RWPE2 (cell line): ENCODE results near the gene ATP6V1B1.

Experiments used
- ATAC-seq: fragments of 200-7000 bp; cut with Tn5 transposase; 3 replicates; pipeline ENCODE4 v1.9.1; 2021; ENCODE audit warnings: low read depth
- DNase-seq: peaks from one replicate; pipeline ENCODE4 v3.0.0-alpha.2; 2020; ENCODE audit warnings: low spot score
- H3K27ac ChIP-seq: fragments of 450-650 bp; 2 replicates; pipeline ENCODE4 v1.5.1; 2017; ENCODE audit warnings: mild to moderate bottlenecking; ENCODE audit not compliant: poor library complexity, severe bottlenecking
- H3K27me3 ChIP-seq: fragments of 250-450 bp; sonication (Bioruptor Pico); 2 replicates; pipeline ENCODE4 v1.5.1; 2021; ENCODE audit warnings: mild to moderate bottlenecking, moderate library complexity; ENCODE audit not compliant: insufficient read depth, poor library complexity, severe bottlenecking
- H3K36me3 ChIP-seq: fragments of 250-450 bp; sonication (Bioruptor Pico); 2 replicates; pipeline ENCODE4 v1.5.1; 2020; ENCODE audit warnings: low read depth, mild to moderate bottlenecking, moderate library complexity
- H3K4me1 ChIP-seq: fragments of 250-450 bp; sonication (Bioruptor Pico); 2 replicates; pipeline ENCODE4 v1.5.1; 2021; ENCODE audit warnings: mild to moderate bottlenecking, moderate library complexity; ENCODE audit not compliant: insufficient read depth, poor library complexity, severe bottlenecking
- H3K4me3 ChIP-seq: fragments of 250-450 bp; sonication (Bioruptor Pico); 2 replicates; pipeline ENCODE4 v1.5.1; 2021; ENCODE audit warnings: mild to moderate bottlenecking, moderate library complexity; ENCODE audit not compliant: severe bottlenecking
- H3K9me3 ChIP-seq: fragments of 250-450 bp; sonication (Bioruptor Pico); 2 replicates; pipeline ENCODE4 v1.5.1; 2021; ENCODE audit warnings: mild to moderate bottlenecking, moderate library complexity; ENCODE audit not compliant: severe bottlenecking
- CTCF ChIP-seq: fragments of 450-650 bp; IDR thresholded peaks from one replicate; pipeline ENCODE4 v1.5.1; 2017; ENCODE audit warnings: mild to moderate bottlenecking, moderate library complexity; ENCODE audit not compliant: poor library complexity, severe bottlenecking

Gene ATP6V1B1

DNA sequence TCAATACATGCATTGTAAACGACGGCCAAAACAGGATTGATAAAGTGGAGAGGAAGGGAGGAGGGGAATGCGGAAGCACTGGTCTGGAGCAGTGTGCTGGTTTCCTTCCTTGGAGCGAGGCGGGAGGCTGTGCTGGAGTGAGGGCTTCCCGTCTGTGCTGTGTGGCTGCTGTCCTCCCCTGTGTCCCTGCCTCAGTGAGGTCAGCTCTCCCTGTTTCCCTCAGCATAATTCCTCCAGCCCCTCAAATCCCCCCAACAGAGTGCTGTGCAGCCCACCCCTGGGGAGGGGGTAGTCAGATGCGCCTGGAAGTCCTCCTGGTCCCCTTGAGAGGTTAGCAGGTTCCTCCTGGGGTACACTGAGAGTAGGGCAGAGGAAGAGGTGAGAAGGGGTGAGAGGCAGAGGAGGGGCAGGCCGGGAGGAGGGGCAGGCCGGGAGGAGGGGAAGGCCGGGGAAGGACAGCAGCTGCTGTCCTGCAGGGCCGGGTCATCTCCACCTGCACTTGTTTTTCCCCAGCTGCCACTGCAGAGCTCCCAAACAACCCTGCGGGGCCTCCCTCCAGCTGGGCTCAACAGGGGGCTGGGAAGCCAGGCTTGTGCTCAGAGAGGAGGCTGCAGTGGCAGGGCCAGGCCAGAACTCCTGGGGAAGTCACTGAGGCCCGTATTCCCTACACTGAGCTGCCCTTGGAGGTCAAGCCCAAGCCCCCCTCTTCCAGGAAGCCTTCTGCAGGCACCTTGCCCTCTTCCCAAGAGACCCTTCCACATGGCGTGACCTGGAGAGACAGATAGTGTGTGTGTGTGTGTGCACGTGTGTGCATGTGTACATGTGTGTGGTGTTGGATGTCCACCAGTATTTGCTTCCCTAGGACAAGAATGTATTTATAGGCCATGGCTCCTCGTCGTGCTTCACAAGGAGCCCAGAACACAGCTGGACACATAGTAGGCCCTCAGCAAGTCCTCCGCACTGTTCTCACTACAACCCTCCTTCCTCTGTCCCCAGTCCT lies 13.2 kb upstream of the ATP6V1B1 start:
- no peak overlapping the region for H3K4me3 ChIP-seq
- H3K9me3 ChIP-seq, result no peaks in the 10 kb centered on the region
- no peaks in the 10 kb centered on the region for H3K4me1 ChIP-seq
- no peak for TF ChIP-seq CTCF
- H3K27ac ChIP-seq, result no peak overlapping the region
- H3K27me3 ChIP-seq, result no peaks in the 10 kb centered on the region
- ATAC-seq (no peak), DNase-seq (no peak)
- no peaks in the 10 kb centered on the region for H3K36me3 ChIP-seq

- Histone ChIP-seq H3K27ac (no peak overlapping the region), H3K9me3 (no peaks in the 10 kb centered on the region), H3K27me3 (no peaks in the 10 kb centered on the region), H3K4me1 (no peaks in the 10 kb centered on the region), H3K36me3 (no peaks in the 10 kb centered on the region), H3K4me3 (no peak overlapping the region)
- ATAC-seq (no peak), DNase-seq (no peak)
- TF ChIP-seq CTCF, result no peak
Measured at GRCh38 chr2:70923378-70924015, 12.2 kb upstream of the ATP6V1B1 start.

DNA sequence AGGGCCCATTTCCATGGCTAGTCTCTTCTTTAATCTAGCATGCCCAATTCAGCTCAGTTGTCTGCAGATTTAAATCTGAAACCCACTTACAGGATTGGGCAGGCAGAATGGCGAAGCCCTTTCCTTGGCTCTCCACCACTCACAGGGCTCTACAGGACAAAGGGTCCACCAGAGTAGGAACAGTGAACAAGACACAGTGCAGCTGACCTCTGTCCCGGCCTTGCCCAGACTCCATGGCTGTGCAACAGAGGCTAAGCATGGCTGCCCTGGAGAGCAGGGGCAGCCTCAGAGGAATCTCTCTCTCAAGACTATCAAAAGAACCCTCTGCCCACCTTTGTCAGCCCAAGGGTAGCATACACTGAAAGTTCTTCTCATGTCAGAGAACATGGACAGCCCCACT lies 9.7 kb upstream of the ATP6V1B1 start:
- ATAC-seq, result no peak
- H3K36me3 ChIP-seq, result no peaks in the 10 kb centered on the region
- no peaks in the 10 kb centered on the region for H3K27me3 ChIP-seq
- H3K9me3 ChIP-seq, result no peaks in the 10 kb centered on the region
- H3K27ac ChIP-seq, result no peak overlapping the region
- H3K4me3 ChIP-seq, result no peak overlapping the region
- no peak for DNase-seq
- TF ChIP-seq CTCF, result no peak
- no peaks in the 10 kb centered on the region for H3K4me1 ChIP-seq

- Histone ChIP-seq H3K36me3 (no peaks in the 10 kb centered on the region), H3K4me1 (no peaks in the 10 kb centered on the region), H3K9me3 (no peaks in the 10 kb centered on the region), H3K4me3 (no peak overlapping the region), H3K27ac (no peak overlapping the region), H3K27me3 (no peaks in the 10 kb centered on the region)
- ATAC-seq (no peak), DNase-seq (no peak)
- no peak for TF ChIP-seq CTCF
Measured at GRCh38 chr2:70927138-70927537, 8.6 kb upstream of the ATP6V1B1 start.
